Stimulated activated CD4-positive, alpha-beta T cell treated with anti-CD3 and anti-CD28 coated beads, Interleukin-2, amount 100 ng/mL, for 4 hours (primary cell): Measurements from ENCODE around the gene GAST.
"Not testable (repeated sequence)": the region's sequence is repeated elsewhere in the genome, so short reads cannot be mapped to it uniquely, and the experiment has no call there.

Source experiments
- DNase-seq: peaks from one replicate; pipeline ENCODE4 v3.0.0-alpha.2; 2020; ENCODE audit warnings: low read depth

Gene GAST

DNA sequence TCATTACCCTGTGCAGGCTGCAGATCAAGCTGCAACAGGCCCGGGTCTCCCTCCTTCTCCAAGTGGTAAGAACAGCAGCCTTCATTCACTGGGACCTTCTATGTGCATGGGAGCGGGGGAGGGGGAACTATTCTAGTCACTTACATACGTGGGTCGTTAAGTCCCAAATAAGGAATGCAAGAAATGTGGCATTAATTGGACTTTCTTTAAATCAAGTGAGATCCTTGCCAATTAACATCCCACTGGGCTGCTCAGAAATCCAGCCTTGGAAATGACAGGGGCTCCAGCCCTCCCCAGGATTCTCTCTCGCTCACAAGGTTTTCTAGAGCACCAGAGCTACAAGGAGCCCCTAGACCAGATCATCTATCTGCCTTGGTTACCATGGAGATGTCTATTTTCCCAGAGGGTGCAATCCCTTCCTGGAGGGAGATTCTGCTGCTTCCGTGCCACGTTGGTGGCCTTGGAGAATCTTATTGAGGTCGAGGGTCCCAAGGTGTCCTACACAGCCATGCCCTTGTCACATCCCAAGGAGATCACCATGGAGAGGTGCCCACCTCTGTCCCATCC is 28.6 kb upstream of the GAST start:
- DNase-seq: no peak

DNA sequence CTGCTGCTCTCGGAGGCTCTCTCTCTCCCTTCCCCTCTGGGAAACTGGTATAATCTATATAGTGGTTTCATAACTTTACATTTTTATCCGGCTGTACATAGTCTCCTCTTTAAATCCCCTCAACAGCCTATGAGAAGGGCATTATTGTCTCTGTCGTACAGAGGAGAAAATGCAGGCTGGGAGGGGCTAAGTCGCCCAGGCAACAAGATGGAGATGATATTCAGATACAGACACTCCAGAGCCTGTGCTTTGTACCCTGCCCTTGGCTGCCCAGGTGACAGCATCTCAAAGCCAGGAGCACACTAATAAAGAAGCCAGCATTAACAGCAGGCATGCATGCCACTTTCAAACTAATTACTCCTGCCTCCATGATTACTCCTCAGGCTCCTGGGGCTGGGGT is 28.1 kb upstream of the GAST start:
- DNase-seq: no peak

DNA sequence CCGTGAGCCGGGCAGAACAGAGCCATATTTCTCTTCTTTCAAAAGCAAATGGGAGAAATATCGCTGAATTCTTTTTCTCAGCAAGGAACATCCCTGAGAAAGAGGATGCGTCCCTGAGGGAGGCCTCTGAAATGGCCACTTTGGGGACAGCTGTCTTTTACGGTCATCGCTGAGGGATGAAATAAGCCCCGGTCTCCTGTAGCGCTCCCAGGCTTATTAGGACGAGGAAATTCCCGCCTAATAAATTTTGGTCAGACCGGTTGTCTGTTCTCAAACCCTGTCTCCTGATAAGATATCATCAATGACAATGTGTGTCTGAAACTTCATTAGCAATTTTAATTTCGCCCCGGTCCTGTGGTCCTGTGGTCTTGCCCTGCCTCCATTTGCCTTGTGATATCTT is 26.4 kb upstream of the GAST start:
- DNase-seq: not testable (repeated sequence)

DNA sequence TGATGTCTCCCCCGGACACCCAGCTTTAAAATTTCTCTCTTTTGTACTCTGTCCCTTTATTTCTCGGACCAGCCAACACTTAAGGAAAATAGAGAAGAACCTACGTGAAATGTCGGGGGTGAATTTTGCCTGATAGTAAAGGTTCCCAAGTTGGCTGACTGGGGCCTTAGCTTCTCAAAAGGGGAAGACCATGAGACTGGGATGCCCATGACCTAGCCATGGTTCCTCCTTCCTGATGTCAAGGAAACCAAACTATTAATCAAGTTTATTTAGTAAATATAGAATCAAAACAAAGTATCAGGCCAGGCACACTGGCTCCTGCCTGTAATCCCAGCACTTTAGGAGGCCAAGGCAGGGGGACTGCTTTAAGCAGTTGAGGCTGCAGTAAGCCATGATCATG is 25.9 kb upstream of the GAST start:
- DNase-seq: no peak

DNA sequence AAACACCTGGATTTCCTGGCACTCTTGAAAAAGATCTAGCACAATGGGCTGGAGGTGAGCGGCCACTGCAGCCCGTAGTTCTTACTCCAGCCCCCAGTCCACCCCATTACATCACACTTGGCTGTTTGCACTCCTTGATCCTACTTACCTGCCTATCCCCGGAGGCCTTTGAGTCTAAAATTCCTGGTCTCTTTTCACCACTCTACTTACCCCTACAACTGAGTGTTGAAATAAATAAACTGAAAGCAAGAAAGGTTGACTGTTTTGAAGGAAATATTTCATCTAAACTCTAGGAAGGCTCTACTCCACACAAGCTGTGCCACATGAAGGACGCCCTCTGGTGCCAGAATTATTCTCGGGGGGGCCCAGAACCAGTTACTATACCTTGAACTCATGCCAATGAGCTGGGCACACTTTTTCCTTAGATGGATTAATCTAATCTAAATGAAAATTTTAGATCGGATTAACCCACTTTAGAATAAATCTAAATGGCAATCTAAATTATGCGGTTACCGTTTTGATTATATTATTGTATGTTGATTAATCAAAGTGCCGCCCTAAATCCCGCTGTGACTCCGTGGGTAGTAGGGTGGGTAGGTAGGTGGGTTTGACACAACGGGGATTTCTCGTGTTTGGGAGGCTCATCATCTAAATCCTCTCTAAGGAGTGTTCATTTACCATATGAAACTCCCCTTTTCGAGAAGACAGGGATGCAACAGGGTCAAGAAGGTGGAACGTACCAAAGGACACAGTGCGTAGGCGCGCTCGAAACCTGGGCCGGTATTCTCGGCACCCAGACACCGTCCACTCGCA is 24.1 kb upstream of the GAST start:
- peak; percentile 43 for DNase-seq

DNA sequence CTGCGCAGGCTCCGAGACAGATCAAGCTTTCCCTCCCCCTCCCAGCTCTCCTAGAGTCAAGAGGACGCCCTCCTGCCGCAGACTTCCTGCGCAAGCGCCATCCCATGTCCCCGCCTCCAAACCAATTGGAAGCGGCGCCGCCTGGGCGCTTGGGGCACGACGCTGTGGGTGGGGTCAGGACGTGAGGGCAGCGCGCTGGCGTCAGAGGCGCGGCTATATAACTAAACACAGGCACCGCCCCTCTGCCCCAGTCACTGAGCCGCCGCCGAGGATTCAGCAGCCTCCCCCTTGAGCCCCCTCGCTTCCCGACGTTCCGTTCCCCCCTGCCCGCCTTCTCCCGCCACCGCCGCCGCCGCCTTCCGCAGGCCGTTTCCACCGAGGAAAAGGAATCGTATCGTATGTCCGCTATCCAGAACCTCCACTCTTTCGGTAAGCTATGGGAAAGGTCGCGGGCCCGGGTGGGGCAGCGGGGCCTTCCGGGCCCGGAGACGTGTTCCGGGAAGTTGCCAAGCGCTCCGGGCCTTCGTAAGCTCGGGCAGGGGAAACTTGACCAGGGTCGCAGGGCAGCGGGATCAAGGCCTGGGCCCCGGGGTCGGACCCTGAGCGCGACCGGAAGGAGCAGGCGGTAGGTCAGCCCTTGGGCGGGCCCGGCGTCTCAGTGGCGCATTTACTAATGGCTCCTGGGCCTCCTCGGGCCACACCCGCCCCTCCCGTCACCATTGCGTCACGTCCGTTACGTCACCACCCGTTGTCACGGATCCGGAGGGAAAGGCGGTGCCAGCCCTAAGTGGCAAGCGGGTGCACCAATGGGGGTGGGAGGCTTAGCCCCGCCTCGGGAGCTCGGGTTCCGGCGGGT is 23.3 kb upstream of the GAST start, which contains the start of gene EIF1:
TSS of gene EIF1 (plus strand) at position 245 of the 856 bp plus-strand sequence. CDS start at position 399, 154 bp downstream.
- peak; percentile 100 for DNase-seq

DNA sequence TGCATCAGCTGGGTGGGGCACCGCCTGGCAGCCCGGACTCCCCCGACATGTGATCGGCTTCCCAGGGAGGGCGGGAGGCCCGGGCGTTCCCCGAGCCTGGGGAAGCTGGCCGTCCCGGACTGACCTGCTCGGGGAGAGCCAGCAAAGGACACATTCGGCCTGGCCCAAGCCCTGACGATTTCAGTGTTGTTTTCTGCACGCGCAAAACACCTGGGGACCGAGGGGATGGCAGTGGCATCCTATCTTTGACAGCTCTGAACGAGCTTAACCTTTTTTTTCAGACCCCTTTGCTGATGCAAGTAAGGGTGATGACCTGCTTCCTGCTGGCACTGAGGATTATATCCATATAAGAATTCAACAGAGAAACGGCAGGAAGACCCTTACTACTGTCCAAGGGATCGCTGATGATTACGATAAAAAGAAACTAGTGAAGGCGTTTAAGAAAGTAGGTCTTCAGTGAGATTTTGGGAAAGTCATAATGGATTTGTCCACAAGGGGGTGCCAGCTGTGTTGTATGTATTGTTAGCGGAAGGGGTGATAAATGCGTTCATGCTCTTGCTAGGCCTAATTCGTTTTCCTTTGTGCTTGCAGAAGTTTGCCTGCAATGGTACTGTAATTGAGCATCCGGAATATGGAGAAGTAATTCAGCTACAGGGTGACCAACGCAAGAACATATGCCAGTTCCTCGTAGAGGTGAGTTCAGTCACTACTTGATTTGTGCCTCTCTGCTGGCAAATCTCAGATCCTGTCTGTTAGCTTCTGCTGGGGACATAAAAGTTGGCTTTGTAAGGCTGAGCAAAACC is 22.4 kb upstream of the GAST start:
- peak; percentile 53 for DNase-seq

DNA sequence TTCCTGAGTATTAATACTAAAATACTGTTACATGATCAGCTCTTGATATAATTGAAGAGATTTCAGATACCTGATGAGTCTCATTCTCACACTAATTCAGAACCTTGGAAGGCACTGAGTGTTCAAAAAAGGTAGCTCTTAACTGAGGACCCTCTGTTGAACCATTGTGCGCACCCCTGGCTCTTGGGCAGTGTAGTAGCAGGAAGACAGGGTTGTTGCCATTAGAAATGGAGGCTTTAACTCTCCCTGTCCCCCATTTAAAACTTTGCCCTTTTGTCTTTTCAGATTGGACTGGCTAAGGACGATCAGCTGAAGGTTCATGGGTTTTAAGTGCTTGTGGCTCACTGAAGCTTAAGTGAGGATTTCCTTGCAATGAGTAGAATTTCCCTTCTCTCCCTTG is 21.6 kb upstream of the GAST start:
- DNase-seq: no peak

DNA sequence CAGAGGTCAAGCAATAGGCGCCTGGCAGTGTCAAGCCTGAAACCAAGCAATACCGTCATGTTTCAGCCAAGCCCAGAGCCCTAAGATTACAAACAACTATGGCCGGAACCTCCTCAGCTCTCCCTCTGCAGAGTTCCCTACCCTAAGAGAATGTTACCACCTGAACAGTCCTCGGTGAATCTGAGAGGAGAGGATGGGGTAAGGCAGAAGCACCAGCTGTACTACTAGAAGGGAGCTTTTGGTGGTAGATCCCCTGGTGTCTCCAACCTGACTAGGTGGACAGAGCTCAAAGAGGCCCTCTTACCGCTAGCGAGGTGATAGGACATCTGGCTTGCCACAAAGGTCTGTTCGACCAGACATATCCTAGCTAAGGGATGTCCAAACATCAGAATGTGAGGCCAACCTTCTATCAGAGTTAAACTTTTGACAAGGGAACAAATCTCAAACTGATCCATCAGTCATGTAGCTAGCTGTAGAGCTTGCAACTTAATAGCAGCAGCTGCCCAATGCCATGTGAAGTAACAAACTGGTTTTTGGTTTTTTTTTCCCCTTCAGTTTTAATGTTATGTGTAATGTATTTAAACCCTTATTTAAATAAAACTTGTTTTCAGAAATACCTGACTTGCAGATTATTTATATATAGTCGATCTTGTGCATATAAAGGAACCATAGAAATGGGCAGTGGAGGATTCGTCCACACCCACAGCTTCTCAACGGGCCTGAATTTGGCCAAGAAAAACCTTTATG is 20.9 kb upstream of the GAST start:
- DNase-seq: no peak

DNA sequence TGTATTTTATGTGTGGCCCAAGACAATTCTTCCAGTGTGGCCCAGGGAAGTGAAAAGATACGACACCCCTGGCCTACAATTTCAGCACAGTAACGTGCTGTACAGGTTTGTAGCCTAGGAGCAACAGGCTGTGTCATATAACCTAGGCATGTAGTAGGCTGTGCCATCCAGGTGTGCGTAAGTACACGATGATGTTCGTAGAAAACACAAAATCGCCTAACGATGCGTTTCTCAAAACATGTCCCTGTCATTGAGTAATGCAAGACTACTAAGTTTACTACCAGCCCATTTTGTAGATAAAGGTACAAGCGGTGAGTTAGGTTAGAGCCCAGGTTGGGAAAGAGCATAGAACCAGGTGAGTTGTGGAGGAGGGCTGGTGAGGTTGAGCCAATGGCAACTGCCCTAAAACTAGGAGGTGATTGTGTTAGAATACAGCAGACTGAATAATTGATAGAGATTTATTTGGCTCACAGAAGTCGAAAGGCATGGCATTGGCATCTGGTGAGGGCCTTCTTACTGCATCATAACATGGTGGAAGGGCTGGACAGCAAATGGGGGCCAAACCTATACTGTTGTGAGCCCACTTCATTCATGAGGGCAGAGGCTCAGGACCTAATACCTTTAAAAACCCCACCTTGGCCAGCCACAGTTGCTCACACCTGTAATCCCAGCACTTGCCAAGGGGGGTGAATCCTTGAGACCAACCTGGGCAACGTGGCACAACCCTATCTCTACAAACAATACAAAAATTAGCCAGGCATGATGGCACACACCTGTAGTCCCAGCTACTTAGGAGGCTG is 19.2 kb upstream of the GAST start:
- no peak for DNase-seq

DNA sequence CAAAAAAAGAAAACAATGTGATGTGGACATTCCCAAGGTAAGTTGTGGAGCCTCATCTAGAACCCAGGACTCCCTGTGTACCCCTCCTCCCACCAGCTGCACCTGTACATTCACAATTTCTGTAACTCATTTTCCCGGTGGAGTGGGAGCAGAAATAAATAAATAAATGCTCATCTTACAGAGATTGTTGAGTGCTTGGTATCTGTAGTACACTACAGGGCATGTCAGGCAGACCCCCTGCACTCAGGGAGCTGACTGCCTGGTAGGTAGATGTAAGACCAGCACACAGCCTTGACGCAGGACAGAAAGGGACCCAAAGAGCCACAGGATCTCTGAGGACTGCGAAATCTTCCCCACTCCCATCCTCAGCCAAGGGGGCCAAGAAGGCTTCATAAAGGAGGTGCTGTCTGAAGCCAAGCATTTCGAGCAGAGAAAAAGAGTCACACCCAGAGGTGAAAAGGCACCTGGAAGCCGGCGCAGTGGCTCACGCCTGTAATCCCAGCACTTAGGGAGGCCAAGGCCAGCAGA is 16.9 kb upstream of the GAST start:
- DNase-seq: no peak

DNA sequence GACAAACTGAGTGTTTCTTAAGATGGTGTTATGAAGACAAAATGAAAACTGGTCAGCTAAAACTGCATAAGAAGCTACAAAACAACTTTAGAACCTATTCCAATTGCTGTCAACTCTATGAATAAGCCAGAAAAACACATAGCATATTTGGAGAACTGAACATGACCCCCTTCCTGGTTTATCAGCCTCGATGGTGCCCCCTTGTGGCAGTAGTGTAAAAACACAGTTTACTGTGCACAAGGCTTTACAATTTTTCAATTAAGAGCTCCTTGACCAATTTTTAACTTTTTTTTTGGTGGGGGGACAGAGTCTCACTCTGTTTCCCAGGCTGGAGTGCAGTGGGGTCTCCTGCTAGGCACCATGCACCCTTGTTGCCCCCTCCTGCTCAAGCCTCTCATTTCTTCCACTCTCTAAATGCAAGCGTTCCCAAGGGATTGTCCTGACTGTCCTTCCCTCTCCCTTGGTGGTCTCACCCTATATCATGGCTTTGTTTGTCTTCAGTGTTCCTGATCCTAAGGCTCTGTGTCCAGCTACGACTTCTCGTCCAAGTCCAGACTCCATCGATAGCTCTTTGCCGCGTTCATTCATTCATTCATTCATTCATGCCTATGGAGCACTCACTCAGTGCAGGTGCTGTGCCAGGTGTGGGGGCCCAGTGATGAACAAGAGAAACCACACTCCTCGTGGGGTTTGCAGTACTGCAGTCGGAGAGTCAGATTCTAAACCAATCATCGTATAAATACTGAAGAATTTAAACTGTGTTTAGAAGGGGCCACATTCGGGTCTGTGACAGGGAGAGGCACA is 16.0 kb upstream of the GAST start:
- peak; percentile 65 for DNase-seq

DNA sequence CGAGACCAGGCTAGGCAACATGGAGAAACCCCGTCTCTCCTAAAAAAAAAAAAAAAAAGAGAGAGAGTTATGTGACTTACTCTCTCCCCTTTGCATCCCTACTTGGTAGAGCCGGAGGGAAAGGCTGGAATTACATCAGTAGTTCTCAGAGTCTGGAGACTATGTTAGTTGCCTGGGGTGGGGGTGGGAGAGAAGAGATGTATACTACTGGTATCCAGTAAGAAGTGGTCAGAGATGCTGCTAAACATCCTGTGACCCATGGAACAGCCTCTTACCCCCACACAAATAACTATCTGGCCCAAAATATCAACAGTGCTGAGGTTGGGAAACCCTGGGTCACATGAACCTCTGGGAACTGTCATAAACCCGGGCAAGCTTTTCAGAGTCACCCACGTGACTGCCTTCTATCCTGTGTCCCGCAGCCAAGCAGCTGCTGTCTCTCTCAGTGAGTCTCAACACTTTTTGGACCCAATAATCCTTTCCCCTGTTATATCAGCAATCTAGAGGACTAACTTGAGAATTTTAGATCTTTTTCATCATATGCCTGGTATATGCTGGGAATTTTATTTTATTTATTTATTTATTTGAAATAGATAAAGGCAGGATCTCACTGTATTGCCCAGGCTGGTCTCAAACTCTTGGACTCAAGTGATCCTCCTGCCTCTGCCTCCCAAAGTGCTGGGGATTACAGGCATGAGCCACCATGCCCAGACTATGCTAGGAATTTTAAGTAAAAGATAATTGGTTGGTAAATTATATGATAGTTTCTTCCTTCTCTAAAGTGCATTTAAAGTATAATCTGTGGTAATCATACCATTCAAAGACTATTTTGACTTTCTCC is 14.8 kb upstream of the GAST start:
- no peak for DNase-seq

DNA sequence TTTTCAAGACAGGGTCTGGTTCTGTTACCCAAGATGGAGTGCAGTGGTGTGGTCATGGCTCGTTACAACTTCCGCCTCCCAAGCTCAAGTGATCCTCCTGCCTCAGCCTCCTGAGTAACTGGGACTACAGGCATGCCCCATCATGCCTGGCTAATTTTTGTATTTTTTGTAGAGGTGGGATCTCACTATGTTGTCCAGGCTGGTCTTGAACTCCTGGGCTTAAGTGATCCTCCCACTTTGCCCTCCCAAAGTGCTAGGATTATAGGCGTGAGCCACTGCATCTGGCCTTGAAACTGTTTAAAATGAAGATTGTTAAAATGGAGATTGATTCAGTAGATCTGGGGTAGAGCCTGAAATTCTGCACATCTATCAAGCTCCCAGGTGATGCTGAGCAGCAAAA is 11.3 kb upstream of the GAST start:
- not testable (repeated sequence) for DNase-seq

DNA sequence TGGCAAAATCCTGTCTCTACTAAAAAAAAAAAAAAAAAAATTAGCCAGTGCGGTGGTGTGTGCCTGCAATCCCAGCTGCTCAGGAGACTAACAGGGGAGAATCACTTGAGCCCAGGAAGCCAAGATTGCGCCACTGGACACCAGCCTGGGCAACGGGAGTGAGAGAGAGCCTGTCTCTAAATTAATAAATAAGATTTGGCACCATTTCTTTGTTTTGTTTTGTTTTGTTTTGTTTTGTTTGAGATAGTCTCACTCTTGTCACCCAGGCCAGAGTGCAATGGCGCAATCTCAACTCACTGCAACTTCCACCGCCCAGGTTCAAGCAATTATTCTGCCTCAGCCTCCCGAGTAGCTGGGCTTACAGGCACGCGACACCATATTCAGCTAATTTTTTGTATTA is 9.4 kb upstream of the GAST start:
- DNase-seq: no peak

DNA sequence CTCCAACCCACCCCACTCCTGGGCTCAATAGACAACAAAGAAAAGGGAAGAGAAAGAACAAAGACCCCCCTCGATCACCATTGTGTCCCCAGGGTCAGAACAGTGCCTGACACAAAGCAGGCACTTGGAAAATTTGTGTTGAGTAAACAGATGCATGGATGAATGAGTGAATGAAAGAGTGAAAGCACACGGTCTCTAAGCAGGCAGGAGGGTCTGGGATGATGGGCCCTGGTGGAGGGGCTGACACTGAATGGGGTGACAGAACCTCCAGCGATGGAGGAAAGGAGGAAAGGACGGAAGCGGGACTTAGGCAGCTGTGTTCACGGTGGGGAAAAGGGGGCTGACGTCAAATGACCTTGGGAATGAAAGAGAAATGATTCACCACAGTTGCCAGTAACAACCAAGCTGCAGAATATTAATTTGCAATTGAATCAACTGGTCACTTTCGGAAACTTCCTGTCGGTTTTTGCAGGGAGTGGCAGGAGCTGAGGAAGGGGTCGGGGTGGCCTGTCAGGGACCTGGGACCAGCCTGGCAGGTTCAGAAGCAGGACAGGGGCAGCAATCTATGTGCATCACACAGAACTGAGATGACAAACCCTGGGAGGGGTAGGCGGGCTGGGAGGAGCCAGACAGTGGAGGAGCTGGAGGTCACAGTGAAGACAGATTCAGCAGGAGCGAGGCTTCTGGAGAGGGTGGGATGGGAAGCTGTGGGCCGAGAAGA is 6.7 kb upstream of the GAST start:
- no peak for DNase-seq

DNA sequence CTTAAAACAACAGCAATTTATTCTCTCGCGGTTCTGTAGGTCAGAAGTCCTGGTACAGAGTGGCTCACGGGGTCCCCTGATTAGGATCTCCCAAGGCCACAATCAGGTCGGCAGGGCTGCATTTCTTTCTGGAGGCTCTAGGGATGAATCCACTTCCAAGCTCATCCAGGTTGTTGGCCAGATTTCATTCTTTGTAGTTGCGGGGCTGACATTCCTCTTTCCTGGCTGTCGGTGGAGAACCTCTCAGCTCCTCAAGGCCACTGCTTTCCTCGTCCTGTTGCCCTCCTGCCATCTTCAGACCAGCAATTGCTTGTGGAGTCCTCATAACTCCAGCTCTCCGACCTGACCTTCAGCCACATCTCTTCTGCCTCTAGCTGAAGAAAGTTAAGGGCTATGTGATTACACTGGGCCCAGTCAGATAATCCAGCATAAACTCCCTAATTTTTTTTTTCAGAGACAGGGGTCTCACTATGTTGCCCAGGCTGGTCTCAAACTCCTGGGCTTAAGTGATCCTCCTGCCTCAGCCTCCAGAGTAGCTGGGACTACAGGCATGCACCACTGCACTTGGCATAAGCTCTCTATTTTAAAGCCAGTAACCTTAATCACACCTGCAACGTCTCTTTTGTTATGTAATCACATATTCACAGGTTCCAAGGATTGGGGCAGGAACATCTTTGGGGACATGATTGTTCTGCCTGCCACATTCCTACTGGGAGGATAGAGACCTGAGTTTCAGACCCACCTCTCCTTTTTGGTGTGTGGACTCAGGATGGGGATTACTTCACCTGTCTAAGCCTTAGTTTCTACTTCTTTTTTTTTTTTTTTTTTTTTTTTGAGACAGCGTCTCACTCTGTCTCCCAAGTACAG is 4.1 kb upstream of the GAST start:
- no peak for DNase-seq
